ENCODE measurements around the gene CLTC.
"Not testable (repeated sequence)": the region's sequence is repeated elsewhere in the genome, so short reads cannot be mapped to it uniquely, and the experiment has no call there.

Gene CLTC

GRCh38 chr17:59652119-59652518 is 32.4 kb downstream of the CLTC start:
- no peak overlapping the region for H3K4me3 ChIP-seq (replicated peaks in 1 of 2; ENCODE audit: low read depth in 2 of 2, low read length in 2 of 2)
- DNase-seq (ENCODE audit: low read depth in 2 of 2), result peak; percentile 28 to 88
- no peak for TF ChIP-seq CTCF (IDR thresholded peaks at IDR 0.05; ENCODE audit: low read depth, low read length)

GRCh38 chr17:59656624-59657023 is 36.9 kb downstream of the CLTC start:
- DNase-seq (ENCODE audit: low read depth in 2 of 2), result peak; percentile 62 to 93
- H3K4me3 ChIP-seq (replicated peaks in 1 of 2; ENCODE audit: low read depth in 2 of 2, low read length in 2 of 2), result not testable (repeated sequence)

GRCh38 chr17:59666235-59666634 is 46.5 kb downstream of the CLTC start:
- DNase-seq (ENCODE audit: low read depth in 2 of 2), result peak; percentile 8 to 43
- TF ChIP-seq CTCF (IDR thresholded peaks at IDR 0.05; ENCODE audit: low read depth, low read length), result no peak
- no peak overlapping the region for H3K4me3 ChIP-seq (replicated peaks in 1 of 2; ENCODE audit: low read depth in 2 of 2, low read length in 2 of 2)

- H3K4me3 ChIP-seq (replicated peaks in 1 of 2; ENCODE audit: low read depth in 2 of 2, low read length in 2 of 2), result peak overlapping the region in 1 of 2 donors; percentile 2
- DNase-seq (ENCODE audit: low read depth in 2 of 2), result peak; percentile 86 to 97
- TF ChIP-seq CTCF (IDR thresholded peaks at IDR 0.05; ENCODE audit: low read depth, low read length), result no peak
These were observed 49.1 kb downstream of the CLTC start for GRCh38 chr17:59668816-59669215.

- TF ChIP-seq CTCF (IDR thresholded peaks at IDR 0.05; ENCODE audit: low read depth, low read length), result no peak
- no peak overlapping the region for H3K4me3 ChIP-seq (replicated peaks in 1 of 2; ENCODE audit: low read depth in 2 of 2, low read length in 2 of 2)
- DNase-seq (ENCODE audit: low read depth in 2 of 2), result no peak
These were observed 49.7 kb downstream of the CLTC start for GRCh38 chr17:59669411-59669810.

- no peak for DNase-seq (ENCODE audit: low read depth in 2 of 2)
- H3K4me3 ChIP-seq (replicated peaks in 1 of 2; ENCODE audit: low read depth in 2 of 2, low read length in 2 of 2), result no peak overlapping the region
- TF ChIP-seq CTCF (IDR thresholded peaks at IDR 0.05; ENCODE audit: low read depth, low read length), result no peak
These were observed 50.2 kb downstream of the CLTC start for GRCh38 chr17:59669944-59670343.

GRCh38 chr17:59671386-59671785 is 51.7 kb downstream of the CLTC start:
- no peak for TF ChIP-seq CTCF (IDR thresholded peaks at IDR 0.05; ENCODE audit: low read depth, low read length)
- H3K4me3 ChIP-seq (replicated peaks in 1 of 2; ENCODE audit: low read depth in 2 of 2, low read length in 2 of 2), result no peak overlapping the region
- DNase-seq (ENCODE audit: low read depth in 2 of 2), result no peak
